SW 1271 (cell line): ENCODE measurements around the gene LY9.

Experiments used
- DNase-seq, 2 experiments: peaks; one replicate each; lab custom pipeline; 2025; lab: John Stamatoyannopoulos, UW

The LY9 gene

GRCh38 chr1:160801836-160802580, 6.0 kb downstream of the LY9 start:
- DNase-seq, result no peak

- DNase-seq, result no peak
Observed at GRCh38 chr1:160806109-160806665, 10.2 kb downstream of the LY9 start.

- no peak for DNase-seq
Observed at GRCh38 chr1:160806784-160807183, 10.8 kb downstream of the LY9 start.

- no peak for DNase-seq
Observed at GRCh38 chr1:160807247-160807646, 11.3 kb downstream of the LY9 start.

- no peak for DNase-seq
Observed at GRCh38 chr1:160807738-160808137, 11.8 kb downstream of the LY9 start.

- no peak for DNase-seq
Observed at GRCh38 chr1:160808289-160808688, 12.3 kb downstream of the LY9 start.

GRCh38 chr1:160810486-160810885, 14.5 kb downstream of the LY9 start:
- DNase-seq, result no peak

GRCh38 chr1:160811147-160811546, 15.2 kb downstream of the LY9 start:
- no peak for DNase-seq

- peak in 1 of 2 experiments; percentile 16 for DNase-seq
Observed at GRCh38 chr1:160813215-160813614, 17.2 kb downstream of the LY9 start.

- DNase-seq, result no peak
Observed at GRCh38 chr1:160814316-160814715, 18.3 kb downstream of the LY9 start.

GRCh38 chr1:160814856-160815255, 18.9 kb downstream of the LY9 start:
- DNase-seq, result no peak

- no peak for DNase-seq
Observed at GRCh38 chr1:160818207-160818937, 22.4 kb downstream of the LY9 start.

- DNase-seq, result no peak
Observed at GRCh38 chr1:160819186-160819585, 23.2 kb downstream of the LY9 start.

GRCh38 chr1:160821627-160822026, 25.7 kb downstream of the LY9 start:
- no peak for DNase-seq

GRCh38 chr1:160823296-160823695, 27.3 kb downstream of the LY9 start:
- no peak for DNase-seq

GRCh38 chr1:160826546-160826945, 30.6 kb downstream of the LY9 start:
- no peak for DNase-seq

GRCh38 chr1:160827418-160827817, 31.4 kb downstream of the LY9 start:
- no peak for DNase-seq

GRCh38 chr1:160829766-160830165, 33.8 kb downstream of the LY9 start:
- DNase-seq, result no peak

GRCh38 chr1:160830321-160831153, 34.6 kb downstream of the LY9 start:
- peak in 1 of 2 experiments; percentile 23 for DNase-seq

- no peak for DNase-seq
Observed at GRCh38 chr1:160834945-160835565, 39.1 kb downstream of the LY9 start.

GRCh38 chr1:160835751-160836150, 39.8 kb downstream of the LY9 start:
- DNase-seq, result no peak

GRCh38 chr1:160836561-160836960, 40.6 kb downstream of the LY9 start:
- no peak for DNase-seq
